ENCODE results near the gene TVP23C.
A peak's percentile ranks its signal among the peaks of the same experiment; 100 is the strongest.

TVP23C gene

DNA sequence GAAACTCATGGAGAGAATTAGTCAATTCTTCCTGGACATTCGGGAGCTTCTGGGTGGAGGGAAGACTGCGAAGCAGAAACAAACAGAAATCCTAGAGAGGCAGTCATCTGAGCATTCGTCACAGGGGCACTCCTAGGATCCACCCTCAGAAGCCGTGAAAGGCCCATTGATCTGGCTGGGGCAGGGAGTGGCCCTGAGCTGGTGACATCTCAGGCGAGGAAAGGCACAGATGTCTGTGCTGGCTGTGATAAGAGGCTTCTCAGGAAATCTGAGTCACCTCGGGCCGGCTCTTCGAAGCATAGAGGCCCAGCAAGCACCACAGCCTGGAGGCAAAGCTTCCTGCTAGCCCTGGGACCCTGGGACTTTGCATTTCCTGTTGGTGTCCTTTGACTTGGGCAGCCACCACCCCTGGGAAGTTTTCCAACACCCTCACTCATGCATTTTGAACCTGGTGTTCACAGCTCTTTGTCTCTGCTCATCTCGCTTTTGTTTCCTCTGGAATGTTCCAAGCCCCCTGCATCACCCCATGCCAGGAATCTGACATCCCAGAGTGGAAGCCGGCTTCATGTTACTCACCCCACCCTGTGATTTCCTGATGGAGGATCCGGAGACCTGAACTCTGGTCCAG, 72.5 kb downstream of the TVP23C start:
- peaks cover 81% of the 10 kb centered on the region for H3K36me3 Mint-ChIP-seq (ENCODE audit: low read depth)
- DNase-seq = peak; percentile 10
- H3K27me3 Mint-ChIP-seq (ENCODE audit: low read depth, poor library complexity) = no peaks in the 10 kb centered on the region
- TF ChIP-seq, protein P1, sequence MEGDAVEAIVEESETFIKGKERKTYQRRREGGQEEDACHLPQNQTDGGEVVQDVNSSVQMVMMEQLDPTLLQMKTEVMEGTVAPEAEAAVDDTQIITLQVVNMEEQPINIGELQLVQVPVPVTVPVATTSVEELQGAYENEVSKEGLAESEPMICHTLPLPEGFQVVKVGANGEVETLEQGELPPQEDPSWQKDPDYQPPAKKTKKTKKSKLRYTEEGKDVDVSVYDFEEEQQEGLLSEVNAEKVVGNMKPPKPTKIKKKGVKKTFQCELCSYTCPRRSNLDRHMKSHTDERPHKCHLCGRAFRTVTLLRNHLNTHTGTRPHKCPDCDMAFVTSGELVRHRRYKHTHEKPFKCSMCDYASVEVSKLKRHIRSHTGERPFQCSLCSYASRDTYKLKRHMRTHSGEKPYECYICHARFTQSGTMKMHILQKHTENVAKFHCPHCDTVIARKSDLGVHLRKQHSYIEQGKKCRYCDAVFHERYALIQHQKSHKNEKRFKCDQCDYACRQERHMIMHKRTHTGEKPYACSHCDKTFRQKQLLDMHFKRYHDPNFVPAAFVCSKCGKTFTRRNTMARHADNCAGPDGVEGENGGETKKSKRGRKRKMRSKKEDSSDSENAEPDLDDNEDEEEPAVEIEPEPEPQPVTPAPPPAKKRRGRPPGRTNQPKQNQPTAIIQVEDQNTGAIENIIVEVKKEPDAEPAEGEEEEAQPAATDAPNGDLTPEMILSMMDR (IDR thresholded peaks at IDR 0.05) = no peak
- H3K4me3 Mint-ChIP-seq = no peak overlapping the region
- peaks cover 33% of the 10 kb centered on the region for H3K4me1 Mint-ChIP-seq
- H3K27ac Mint-ChIP-seq = peak overlapping the region; percentile 95
- H3K9me3 Mint-ChIP-seq = peaks cover under 1% of the 10 kb centered on the region

DNA sequence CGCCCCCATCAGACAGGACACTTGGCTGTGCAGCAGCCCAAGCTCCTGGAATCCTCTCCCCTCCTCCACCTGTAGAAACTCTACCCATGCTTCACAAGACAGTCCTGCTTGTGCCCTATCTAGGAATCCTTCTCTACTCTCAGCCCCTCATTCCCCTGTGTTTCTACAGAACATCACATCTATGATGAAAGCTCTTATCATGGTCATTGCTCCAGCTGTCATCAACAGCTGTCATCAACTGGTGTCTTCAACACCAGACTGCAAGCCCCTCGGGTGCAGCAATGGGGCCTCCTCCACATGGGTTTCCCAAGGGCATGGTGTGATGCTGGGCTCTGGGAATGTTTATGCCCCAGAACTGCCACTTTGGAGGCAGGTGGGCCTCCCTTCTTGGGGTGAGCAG, 74.7 kb downstream of the TVP23C start:
- Mint-ChIP-seq H3K27ac (no peak overlapping the region), H3K4me3 (no peak overlapping the region), H3K27me3 (ENCODE audit: low read depth, poor library complexity) (no peaks in the 10 kb centered on the region), H3K9me3 (no peaks in the 10 kb centered on the region), H3K4me1 (peaks cover 25% of the 10 kb centered on the region), H3K36me3 (ENCODE audit: low read depth) (peaks cover 71% of the 10 kb centered on the region)
- no peak for DNase-seq
- TF ChIP-seq, protein P1 (IDR thresholded peaks at IDR 0.05) = no peak

DNA sequence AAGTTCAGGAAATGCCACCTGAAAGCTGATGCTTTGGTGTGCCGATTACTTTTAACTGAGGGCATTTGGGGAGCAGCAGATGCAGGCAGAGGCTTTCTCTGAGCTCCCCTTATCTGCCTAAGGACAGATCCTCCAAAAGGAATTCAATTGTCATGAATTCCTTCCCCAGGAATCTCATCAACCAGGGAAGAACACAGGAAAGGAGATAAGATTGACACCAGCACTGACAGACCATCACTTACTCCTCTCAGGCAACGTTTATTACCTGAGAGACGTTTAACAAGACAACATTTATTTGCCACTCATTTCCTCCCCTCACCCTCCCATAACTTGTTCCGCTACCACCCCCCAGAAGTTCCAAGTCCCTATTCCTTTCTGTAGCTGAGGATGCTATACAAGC, 78.2 kb downstream of the TVP23C start:
- peaks cover 3% of the 10 kb centered on the region for H3K4me1 Mint-ChIP-seq
- peaks cover 55% of the 10 kb centered on the region for H3K36me3 Mint-ChIP-seq (ENCODE audit: low read depth)
- no peaks in the 10 kb centered on the region for H3K27me3 Mint-ChIP-seq (ENCODE audit: low read depth, poor library complexity)
- no peak overlapping the region for H3K4me3 Mint-ChIP-seq
- no peak for DNase-seq
- no peaks in the 10 kb centered on the region for H3K9me3 Mint-ChIP-seq
- TF ChIP-seq, protein P1 (IDR thresholded peaks at IDR 0.05) = no peak
- H3K27ac Mint-ChIP-seq = no peak overlapping the region

DNA sequence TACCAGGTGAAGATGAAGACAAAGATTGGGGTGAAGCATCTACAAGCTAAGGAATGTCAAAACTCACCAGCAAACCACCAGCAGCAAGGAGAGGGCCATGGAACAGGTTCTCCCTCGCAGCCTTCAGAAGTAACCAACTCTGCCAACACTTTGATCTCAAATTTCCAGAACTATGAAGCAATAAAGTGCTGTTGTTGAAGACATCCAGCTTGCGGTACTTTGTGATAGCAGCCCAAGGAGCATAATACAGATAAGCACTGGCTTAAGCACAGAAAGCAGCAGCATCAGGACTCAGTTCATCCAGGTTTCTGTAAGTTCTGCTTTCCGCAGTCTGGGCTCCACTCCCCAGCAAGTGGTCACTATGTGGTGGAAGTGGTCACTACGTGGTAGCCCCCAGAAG, 79.9 kb downstream of the TVP23C start:
- DNase-seq = no peak
- no peak overlapping the region for H3K4me3 Mint-ChIP-seq
- H3K36me3 Mint-ChIP-seq (ENCODE audit: low read depth) = peaks cover 59% of the 10 kb centered on the region
- no peaks in the 10 kb centered on the region for H3K9me3 Mint-ChIP-seq
- TF ChIP-seq, protein P1 (IDR thresholded peaks at IDR 0.05) = no peak
- H3K4me1 Mint-ChIP-seq = peaks cover 16% of the 10 kb centered on the region
- no peaks in the 10 kb centered on the region for H3K27me3 Mint-ChIP-seq (ENCODE audit: low read depth, poor library complexity)
- no peak overlapping the region for H3K27ac Mint-ChIP-seq

DNA sequence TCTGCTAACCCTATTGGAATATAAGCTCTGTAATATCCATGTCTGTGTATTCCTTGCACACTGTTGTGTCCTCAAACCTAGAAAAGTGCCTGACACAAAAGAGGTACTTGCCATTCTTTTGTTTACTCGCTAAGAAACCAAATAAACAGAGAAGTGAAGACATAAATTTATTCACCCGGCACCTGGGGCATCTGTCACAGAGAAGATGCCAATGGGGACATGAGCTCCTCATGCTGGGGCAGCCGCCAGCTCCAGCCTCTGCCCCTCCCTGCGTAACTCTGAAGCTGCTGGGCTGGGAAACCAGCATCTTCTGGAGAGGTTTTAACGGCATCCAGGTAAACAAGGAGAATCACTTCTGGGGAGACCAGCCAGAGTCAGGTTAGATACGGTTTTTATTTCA, 80.8 kb downstream of the TVP23C start:
- no peaks in the 10 kb centered on the region for H3K27me3 Mint-ChIP-seq (ENCODE audit: low read depth, poor library complexity)
- H3K9me3 Mint-ChIP-seq = no peaks in the 10 kb centered on the region
- DNase-seq = no peak
- TF ChIP-seq, protein P1 (IDR thresholded peaks at IDR 0.05) = no peak
- peaks cover 52% of the 10 kb centered on the region for H3K36me3 Mint-ChIP-seq (ENCODE audit: low read depth)
- no peak overlapping the region for H3K27ac Mint-ChIP-seq
- no peak overlapping the region for H3K4me3 Mint-ChIP-seq
- peaks cover 16% of the 10 kb centered on the region for H3K4me1 Mint-ChIP-seq

DNA sequence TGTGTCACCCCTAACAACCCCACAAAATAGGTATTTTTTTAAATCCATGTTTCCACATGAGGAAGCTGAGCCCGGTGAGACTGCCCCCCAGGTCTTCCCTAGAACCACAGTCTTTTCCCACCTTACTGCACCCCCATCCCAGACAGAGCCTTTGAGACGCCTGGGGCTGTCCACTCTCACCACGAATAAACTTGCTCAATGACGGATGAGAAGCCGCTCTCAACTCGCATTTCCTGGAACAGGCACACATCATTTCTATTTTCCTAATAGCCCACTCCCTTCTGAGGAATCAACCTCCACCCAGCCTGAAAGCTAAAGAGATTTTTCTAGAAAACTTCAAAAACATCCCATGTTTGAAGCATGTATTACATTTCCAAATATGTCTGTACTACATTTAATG, 81.8 kb downstream of the TVP23C start:
- peaks cover 16% of the 10 kb centered on the region for H3K4me1 Mint-ChIP-seq
- peaks cover 57% of the 10 kb centered on the region for H3K36me3 Mint-ChIP-seq (ENCODE audit: low read depth)
- H3K4me3 Mint-ChIP-seq = no peak overlapping the region
- TF ChIP-seq, protein P1 (IDR thresholded peaks at IDR 0.05) = no peak
- H3K9me3 Mint-ChIP-seq = no peaks in the 10 kb centered on the region
- no peak overlapping the region for H3K27ac Mint-ChIP-seq
- DNase-seq = no peak
- no peaks in the 10 kb centered on the region for H3K27me3 Mint-ChIP-seq (ENCODE audit: low read depth, poor library complexity)

Measured in nephron progenitor cell (in vitro differentiated cells).